ENCODE measurements around the gene OPN1MW.
"Not testable (repeated sequence)": the region's sequence is repeated elsewhere in the genome, so short reads cannot be mapped to it uniquely, and the experiment has no call there.

OPN1MW gene

DNA sequence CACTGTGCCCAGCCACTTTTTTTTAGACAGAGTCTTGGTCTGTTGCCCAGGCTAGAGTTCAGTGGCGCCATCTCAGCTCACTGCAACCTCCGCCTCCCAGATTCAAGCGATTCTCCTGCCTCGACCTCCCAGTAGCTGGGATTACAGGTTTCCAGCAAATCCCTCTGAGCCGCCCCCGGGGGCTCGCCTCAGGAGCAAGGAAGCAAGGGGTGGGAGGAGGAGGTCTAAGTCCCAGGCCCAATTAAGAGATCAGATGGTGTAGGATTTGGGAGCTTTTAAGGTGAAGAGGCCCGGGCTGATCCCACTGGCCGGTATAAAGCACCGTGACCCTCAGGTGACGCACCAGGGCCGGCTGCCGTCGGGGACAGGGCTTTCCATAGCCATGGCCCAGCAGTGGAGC, at the start of gene OPN1MW:
TSS of gene OPN1MW (plus strand) at position 301 of the 400 bp plus-strand sequence. CDS start at position 383, 82 bp downstream.
- DNase-seq, result not testable (repeated sequence)

DNA sequence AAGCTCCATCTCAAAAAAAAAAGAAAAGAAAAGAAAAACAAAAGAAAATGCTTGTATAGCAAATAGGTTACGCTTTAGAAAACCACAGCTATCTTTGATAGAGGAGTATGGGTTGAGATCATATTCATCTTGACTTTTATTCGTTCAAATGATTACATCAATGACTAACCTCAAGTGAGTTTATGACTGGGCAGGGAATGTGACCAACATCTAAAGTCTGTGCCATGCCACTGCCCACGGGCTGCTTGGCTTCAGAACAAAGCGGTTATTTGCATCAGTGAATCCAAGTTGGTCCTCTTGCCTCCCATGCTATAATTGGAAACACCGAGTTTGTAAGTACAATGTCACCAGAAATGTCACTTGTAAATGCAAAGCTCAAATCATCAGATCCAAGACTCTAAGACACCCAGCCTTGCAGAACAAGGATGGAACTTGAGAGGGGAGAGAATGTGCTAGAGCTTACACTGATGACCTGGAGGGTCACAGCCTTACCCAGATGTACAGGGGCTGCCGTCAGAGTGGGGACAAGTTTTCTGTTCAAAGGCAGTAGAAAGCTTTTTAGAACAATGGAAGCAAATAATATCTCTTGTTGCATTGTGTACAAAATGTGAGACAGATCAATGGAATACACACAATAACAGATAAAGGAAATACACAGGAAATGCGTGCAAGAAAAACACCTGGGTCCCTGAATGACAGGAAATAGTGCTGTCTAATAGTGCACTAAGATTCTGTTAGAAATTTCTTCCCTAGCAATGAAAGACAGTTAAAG, 46.8 kb upstream of the OPN1MW start:
- peak; percentile 63 for DNase-seq

DNA sequence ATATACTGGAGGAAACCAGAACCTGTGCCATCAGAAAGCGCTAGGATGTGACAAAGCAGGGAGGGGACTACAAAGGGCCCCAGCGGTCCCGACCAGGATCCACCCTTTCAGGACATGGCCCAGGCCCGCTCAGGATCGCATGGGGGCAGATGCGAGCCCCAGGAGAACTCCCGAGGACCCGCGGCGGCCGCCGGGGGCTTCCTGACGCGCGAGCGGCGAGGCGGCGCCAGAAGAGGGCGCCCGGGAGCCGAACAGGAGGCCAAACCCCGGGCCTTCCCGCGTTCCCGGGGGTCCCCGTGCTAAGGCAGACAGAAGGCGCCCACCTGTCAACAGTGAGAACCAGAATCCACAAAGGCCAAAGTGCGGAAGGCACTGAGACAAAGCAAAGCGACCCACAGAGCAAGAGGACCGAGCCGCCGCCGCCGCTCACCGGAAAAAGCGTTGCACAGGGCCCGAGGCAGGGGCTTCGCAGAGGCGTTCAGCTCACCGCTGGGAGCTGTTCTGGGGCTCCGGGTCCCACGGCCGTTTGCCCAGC, 45.7 kb upstream of the OPN1MW start:
- DNase-seq, result no peak

- no peak for DNase-seq
These were observed 43.5 kb upstream of the OPN1MW start for GRCh38 chrX:154138857-154139256.

GRCh38 chrX:154140206-154140605, 42.2 kb upstream of the OPN1MW start:
- DNase-seq, result no peak

- DNase-seq, result no peak
These were observed 41.7 kb upstream of the OPN1MW start for GRCh38 chrX:154140742-154141141.

GRCh38 chrX:154142386-154142785, 40.0 kb upstream of the OPN1MW start:
- DNase-seq, result no peak

DNA sequence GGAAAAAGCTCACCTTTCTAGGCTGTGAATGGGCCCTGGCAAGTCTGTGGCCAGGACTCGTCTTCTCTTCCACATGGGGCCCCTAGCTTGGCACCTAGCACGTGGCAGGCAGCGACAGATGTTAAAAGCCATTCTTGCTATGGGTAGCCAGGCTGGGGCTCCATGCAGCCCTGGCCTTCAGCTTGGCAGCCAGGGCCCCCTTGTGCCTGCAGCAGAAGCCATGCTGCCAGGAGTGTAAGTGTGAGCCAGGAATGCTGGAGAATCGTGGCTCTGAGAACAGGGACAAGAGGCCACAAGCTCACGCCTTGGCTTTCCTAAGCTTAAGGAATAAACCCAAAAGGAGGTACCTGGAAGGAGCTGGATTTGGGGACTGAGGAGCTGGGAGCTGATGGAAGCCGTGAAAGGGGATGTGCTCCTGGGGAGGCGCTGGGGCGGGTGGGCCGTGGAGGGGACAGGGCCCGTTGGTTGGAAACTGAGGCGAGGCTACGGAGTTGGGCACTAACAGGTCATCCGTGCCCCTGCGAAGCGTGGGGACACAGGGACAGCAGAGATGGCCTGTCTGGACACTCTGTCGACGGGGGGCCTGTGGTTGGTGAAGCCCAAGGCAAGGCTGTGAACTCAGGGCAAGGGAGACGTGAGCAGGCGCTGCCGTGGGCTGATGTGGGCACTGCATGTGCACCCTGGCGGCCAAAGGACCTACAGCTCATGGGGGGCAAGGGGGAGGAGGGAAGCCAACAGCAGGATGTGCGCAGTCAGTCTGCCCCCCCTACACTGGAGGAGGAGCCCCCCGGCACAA, 39.2 kb upstream of the OPN1MW start:
- DNase-seq, result no peak

DNA sequence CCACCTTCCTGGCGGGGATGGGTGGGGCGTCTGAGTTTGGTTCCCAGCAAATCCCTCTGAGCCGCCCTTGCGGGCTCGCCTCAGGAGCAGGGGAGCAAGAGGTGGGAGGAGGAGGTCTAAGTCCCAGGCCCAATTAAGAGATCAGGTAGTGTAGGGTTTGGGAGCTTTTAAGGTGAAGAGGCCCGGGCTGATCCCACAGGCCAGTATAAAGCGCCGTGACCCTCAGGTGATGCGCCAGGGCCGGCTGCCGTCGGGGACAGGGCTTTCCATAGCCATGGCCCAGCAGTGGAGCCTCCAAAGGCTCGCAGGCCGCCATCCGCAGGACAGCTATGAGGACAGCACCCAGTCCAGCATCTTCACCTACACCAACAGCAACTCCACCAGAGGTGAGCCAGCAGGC, 38.4 kb upstream of the OPN1MW start, which contains the start of gene OPN1LW:
TSS of gene OPN1LW (plus strand) at position 234 of the 400 bp plus-strand sequence. CDS start at position 275, 41 bp downstream.
- not testable (repeated sequence) for DNase-seq

DNA sequence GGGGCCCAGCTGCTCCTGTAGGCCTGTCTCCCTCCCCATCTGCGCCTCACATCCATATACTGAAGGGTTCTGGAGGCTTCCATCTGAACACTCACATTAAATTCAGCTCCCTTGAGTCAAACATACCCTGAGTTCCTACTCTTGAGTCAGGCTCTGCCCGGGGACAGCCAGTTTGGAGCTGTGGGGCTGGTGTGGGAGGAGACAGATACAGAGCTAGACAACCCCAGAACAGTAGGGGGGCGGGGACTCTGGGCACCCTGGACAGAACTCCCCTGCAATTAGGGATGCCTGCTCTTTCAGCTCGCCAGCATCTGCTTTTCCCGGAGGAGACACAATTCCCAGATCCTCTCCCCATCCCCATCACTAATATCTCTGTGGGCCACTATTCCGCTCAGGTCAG, 31.4 kb upstream of the OPN1MW start:
- DNase-seq, result not testable (repeated sequence)

GRCh38 chrX:154156221-154156620, 26.2 kb upstream of the OPN1MW start:
- not testable (repeated sequence) for DNase-seq

DNA sequence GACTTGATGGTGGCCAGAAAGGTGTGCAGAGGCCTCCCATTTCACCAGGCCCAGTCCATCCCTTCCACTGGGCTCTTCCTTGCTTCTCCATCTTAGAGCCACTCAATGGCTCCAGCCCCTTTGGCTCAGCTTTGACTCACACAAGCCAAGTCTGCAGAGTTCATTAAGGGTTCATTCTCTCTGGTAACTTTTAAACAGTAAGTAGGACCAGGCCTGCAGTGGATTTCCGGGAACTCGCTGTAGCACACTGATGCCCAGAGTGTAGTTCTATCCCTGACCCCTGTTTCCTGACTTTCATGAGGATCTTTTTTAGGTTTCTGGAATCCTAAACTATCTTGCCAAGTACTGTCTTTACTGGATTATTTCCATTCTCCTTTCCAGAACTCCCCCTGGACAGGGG, 25.2 kb upstream of the OPN1MW start:
- not testable (repeated sequence) for DNase-seq

DNA sequence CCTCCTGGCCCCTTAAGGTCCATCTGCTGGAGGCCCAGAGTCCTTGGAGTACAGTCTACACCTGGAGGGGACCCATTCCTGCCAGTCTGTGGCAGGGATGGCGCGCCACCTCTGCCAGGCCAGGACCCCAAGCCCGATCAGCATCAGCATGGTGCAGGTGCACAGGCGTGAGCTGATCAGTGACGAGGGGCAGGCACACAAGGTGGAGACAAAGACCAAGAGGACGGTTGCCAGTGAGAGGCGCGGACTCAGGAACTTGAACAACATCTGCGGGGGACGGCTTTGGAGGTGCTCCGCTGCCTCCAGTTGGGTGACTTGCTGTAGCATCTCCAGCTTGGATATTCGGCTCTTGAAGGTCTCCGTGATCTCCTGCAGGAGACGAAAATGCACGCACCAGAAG, 23.1 kb upstream of the OPN1MW start:
- not testable (repeated sequence) for DNase-seq

DNA sequence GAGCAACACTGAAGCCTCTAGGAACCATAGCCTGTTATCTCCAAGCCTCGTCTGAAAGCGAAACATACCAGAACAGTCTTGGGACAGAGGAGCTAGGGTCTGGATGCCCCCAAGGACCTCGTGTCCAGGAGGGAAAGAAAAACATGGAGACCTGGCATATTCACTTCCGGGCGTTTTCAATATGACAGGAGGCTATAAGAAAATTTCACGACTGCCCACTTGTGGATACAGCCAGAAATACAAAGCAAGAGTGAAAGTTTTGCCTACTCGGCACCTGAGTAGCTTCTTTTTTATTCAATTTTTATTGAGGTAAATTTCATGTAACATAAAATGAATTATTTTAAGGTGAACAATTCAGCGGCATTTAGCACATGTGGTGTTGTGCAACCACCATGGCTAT, 17.5 kb upstream of the OPN1MW start:
- DNase-seq, result not testable (repeated sequence)

- DNase-seq, result not testable (repeated sequence)
These were observed 14.0 kb upstream of the OPN1MW start for GRCh38 chrX:154168384-154168783.

GRCh38 chrX:154172535-154172943, 9.9 kb upstream of the OPN1MW start:
- not testable (repeated sequence) for DNase-seq

DNA sequence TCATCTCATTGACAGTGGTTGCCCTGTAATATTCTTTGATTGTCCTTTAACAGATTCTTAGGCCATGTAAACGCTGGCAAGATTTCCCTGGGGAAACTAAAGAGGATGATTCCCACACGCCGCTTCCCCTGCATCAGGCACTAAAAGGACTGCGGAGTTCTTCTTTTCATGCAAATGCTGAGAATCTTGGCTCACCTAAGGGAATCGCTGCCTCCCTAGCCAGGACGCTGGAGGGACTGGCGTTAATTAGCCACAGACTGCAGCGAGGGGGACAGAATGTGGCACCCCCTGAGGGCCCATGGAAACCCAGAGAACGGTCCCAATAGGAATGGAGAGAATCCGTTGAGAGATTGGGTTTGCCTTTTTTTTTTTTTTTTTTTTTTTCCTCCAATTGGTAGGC, 8.0 kb upstream of the OPN1MW start:
- DNase-seq, result not testable (repeated sequence)

DNA sequence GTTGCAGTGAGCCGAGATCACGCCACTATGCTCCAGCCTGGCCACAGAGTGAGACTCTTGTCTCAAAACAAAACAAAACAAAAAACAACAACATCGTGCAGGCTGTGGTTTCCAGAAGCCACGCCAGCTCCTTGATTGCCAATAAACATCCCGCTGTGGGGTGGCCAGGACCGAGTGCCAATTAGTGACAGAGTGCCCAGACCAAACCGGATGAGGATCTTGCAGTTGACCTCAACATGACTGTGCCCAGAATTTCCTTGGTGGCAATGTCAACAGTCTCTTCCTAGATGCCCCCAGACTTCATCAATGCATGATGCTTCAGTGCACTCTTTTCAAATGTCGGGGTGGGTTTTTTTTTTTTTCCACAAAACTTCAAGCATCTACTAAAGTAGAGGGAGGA, 1.4 kb downstream of the OPN1MW start:
- not testable (repeated sequence) for DNase-seq

DNA sequence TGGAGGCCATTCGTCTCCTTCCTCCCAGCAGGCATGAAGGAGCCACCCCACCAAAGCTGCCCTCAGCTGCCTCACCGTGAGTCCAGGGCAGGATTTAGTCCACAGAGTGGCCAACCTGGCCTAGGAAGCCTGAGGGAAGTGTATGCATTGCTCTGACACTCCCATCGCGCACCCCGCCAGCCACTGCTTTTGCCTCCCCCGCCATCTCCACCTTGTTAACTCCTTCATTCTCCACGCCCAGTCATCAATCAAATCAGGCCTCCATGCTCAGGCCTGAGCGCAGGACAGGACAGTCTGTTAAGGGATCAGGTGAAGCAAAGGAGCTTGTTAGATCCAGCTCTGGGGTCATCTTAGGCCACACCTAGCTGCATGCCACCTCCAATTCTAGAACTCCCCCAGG, 10.4 kb downstream of the OPN1MW start:
- not testable (repeated sequence) for DNase-seq

- not testable (repeated sequence) for DNase-seq
These were observed 11.9 kb downstream of the OPN1MW start for GRCh38 chrX:154194316-154194715.

GRCh38 chrX:154196466-154196865, 14.1 kb downstream of the OPN1MW start:
- not testable (repeated sequence) for DNase-seq

GRCh38 chrX:154209670-154210418, 27.4 kb downstream of the OPN1MW start:
- not testable (repeated sequence) for DNase-seq

GRCh38 chrX:154211057-154211456, 28.7 kb downstream of the OPN1MW start:
- DNase-seq, result not testable (repeated sequence)
